HepG2 (cell line): ENCODE data around the gene CDYL.

Experiments
- EZH2 ChIP-seq: conservative IDR thresholded peaks from 2 replicates; pipeline ENCODE4 v1.6.1; 2012; ENCODE audit warnings: mild to moderate bottlenecking, low read depth, low read length, moderate library complexity
- HOXA7 ChIP-seq: sonication (generic); formaldehyde crosslinking; IDR thresholded peaks from 2 replicates; pipeline ENCODE4 v1.8.1; 2022; ENCODE audit warnings: mild to moderate bottlenecking, missing genetic modification reagents, moderate library complexity
- NR2F2 ChIP-seq: IDR thresholded peaks from 2 replicates; pipeline ENCODE4 v1.6.1; 2012; ENCODE audit warnings: low read depth, inconsistent platforms, borderline replicate concordance
- PAWR ChIP-seq: sonication (generic); formaldehyde crosslinking; IDR thresholded peaks from 2 replicates; pipeline ENCODE4 v1.4.0; 2020; ENCODE audit warnings: missing genetic modification reagents, mild to moderate bottlenecking, borderline replicate concordance
- PCBP2 ChIP-seq: fragments of 200-400 bp; formaldehyde crosslinking; optimal IDR thresholded peaks from 2 replicates; pipeline ENCODE3; 2018; ENCODE audit warnings: low read length, low read depth; ENCODE audit not compliant: poor library complexity, severe bottlenecking
- ZFP36 ChIP-seq: fragments of 150-350 bp; IDR thresholded peaks from 2 replicates; pipeline ENCODE4 v1.6.1; 2018; ENCODE audit warnings: borderline replicate concordance, low read length, low read depth; ENCODE audit not compliant: partially characterized antibody
- ZNF354B ChIP-seq: sonication (generic); formaldehyde crosslinking; IDR thresholded peaks from 2 replicates; pipeline ENCODE4 v1.8.0; 2022; ENCODE audit warnings: mild to moderate bottlenecking, missing genetic modification reagents
- ZNF501 ChIP-seq: sonication (generic); formaldehyde crosslinking; IDR thresholded peaks from 2 replicates; pipeline ENCODE4 v1.5.1; 2020; ENCODE audit warnings: mild to moderate bottlenecking, moderate library complexity, missing genetic modification reagents
- TF ChIP-seq, protein P1 (sequence below): sonication (generic); formaldehyde crosslinking; IDR thresholded peaks from 2 replicates; pipeline ENCODE4 v1.5.0; 2020; ENCODE audit warnings: mild to moderate bottlenecking, missing genetic modification reagents, moderate library complexity
- TF ChIP-seq, protein P2 (sequence below), 2 experiments: IDR thresholded peaks; 2 replicates each; pipeline ENCODE4 v1.6.1; 2011 to 2012; ENCODE audit warnings: low read length in 2 of 2, borderline replicate concordance in 1 of 2, low read depth in 1 of 2, mild to moderate bottlenecking in 1 of 2, moderate library complexity in 1 of 2

DNA sequence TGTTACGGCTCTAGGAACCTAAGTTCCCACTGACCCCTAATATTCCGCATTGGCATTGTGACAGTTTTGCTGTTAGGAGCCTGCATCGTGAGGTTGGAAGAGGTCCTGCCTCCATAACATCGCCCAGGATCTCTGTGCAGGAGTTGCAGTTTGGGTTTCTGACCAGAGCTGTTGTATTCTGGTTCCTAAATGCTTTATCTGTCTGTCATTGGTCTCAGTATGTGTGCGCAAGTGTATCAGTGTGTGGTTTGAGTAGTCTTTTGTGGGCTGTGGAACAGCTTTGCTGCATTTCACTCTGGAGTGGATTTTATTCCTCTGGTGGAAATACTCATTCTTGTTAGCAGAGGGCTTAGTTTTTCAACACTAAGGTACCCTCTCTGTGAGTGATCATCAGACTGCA lies 95.6 kb downstream of the CDYL start:
- TF ChIP-seq EZH2 (no peak), HOXA7 (CRISPR knock-in tag) (no peak), ZNF354B (CRISPR knock-in tag) (no peak), PAWR (CRISPR knock-in tag) (no peak), NR2F2 (no peak), ZNF501 (CRISPR knock-in tag) (no peak), PCBP2 (no peak), ZFP36 (no peak)
- TF ChIP-seq, protein P1, sequence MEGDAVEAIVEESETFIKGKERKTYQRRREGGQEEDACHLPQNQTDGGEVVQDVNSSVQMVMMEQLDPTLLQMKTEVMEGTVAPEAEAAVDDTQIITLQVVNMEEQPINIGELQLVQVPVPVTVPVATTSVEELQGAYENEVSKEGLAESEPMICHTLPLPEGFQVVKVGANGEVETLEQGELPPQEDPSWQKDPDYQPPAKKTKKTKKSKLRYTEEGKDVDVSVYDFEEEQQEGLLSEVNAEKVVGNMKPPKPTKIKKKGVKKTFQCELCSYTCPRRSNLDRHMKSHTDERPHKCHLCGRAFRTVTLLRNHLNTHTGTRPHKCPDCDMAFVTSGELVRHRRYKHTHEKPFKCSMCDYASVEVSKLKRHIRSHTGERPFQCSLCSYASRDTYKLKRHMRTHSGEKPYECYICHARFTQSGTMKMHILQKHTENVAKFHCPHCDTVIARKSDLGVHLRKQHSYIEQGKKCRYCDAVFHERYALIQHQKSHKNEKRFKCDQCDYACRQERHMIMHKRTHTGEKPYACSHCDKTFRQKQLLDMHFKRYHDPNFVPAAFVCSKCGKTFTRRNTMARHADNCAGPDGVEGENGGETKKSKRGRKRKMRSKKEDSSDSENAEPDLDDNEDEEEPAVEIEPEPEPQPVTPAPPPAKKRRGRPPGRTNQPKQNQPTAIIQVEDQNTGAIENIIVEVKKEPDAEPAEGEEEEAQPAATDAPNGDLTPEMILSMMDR (CRISPR knock-in tag): no peak
- TF ChIP-seq, protein P2, sequence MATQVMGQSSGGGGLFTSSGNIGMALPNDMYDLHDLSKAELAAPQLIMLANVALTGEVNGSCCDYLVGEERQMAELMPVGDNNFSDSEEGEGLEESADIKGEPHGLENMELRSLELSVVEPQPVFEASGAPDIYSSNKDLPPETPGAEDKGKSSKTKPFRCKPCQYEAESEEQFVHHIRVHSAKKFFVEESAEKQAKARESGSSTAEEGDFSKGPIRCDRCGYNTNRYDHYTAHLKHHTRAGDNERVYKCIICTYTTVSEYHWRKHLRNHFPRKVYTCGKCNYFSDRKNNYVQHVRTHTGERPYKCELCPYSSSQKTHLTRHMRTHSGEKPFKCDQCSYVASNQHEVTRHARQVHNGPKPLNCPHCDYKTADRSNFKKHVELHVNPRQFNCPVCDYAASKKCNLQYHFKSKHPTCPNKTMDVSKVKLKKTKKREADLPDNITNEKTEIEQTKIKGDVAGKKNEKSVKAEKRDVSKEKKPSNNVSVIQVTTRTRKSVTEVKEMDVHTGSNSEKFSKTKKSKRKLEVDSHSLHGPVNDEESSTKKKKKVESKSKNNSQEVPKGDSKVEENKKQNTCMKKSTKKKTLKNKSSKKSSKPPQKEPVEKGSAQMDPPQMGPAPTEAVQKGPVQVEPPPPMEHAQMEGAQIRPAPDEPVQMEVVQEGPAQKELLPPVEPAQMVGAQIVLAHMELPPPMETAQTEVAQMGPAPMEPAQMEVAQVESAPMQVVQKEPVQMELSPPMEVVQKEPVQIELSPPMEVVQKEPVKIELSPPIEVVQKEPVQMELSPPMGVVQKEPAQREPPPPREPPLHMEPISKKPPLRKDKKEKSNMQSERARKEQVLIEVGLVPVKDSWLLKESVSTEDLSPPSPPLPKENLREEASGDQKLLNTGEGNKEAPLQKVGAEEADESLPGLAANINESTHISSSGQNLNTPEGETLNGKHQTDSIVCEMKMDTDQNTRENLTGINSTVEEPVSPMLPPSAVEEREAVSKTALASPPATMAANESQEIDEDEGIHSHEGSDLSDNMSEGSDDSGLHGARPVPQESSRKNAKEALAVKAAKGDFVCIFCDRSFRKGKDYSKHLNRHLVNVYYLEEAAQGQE (IDR thresholded peaks at IDR 0.05; ENCODE audit: borderline replicate concordance in 1 of 2, low read depth in 1 of 2, low read length in 2 of 2): no peak
